HepG2 (cell line): Measurements from ENCODE around the gene RNPEPL1. TPM values are rescaled to one million over a fixed set of nuclear protein-coding genes. Genes with fewer than 3 reads are reported as not detected.
A peak's percentile ranks its signal among the peaks of the same experiment; 100 is the strongest.

Experiments
- AGO2 ChIP-seq: fragments of 200-400 bp; formaldehyde crosslinking; optimal IDR thresholded peaks from 2 replicates; pipeline ENCODE3; 2017; ENCODE audit warnings: mild to moderate bottlenecking, low read depth, low read length, moderate library complexity
- CHCHD3 ChIP-seq: sonication (generic); formaldehyde crosslinking; IDR thresholded peaks from 2 replicates; pipeline ENCODE4 v1.8.0; 2022; ENCODE audit warnings: mild to moderate bottlenecking, missing genetic modification reagents, moderate library complexity
- GPN1 ChIP-seq: sonication (generic); formaldehyde crosslinking; IDR thresholded peaks from 2 replicates; pipeline ENCODE4 v1.5.1; 2020; ENCODE audit warnings: missing genetic modification reagents, borderline replicate concordance
- PCBP2 ChIP-seq: fragments of 200-400 bp; formaldehyde crosslinking; optimal IDR thresholded peaks from 2 replicates; pipeline ENCODE3; 2018; ENCODE audit warnings: low read length, low read depth; ENCODE audit not compliant: poor library complexity, severe bottlenecking
- SMC3 ChIP-seq: IDR thresholded peaks from 2 replicates; pipeline ENCODE4 v1.6.1; 2011; ENCODE audit warnings: low read length, improper control_type of control experiment
- THAP9 ChIP-seq: sonication (generic); formaldehyde crosslinking; IDR thresholded peaks from 2 replicates; pipeline ENCODE4; 2020; ENCODE audit warnings: missing genetic modification reagents, mild to moderate bottlenecking, borderline replicate concordance
- U2AF2 ChIP-seq: fragments of 200-400 bp; formaldehyde crosslinking; IDR thresholded peaks from 2 replicates; pipeline ENCODE4 v1.6.1; 2017; ENCODE audit warnings: low read depth, mild to moderate bottlenecking, low read length
- ZKSCAN8 ChIP-seq: IDR thresholded peaks from 2 replicates; pipeline ENCODE4 v1.6.1; 2016; ENCODE audit warnings: borderline replicate concordance, missing genetic modification reagents, missing compliant biosample characterization
- ZNF3 ChIP-seq: IDR thresholded peaks from 2 replicates; pipeline ENCODE4 v1.7.0; 2017; ENCODE audit warnings: inconsistent platforms
- ZNF407 ChIP-seq: sonication (generic); formaldehyde crosslinking; IDR thresholded peaks from one replicate; pipeline ENCODE4 v1.5.1; 2020; ENCODE audit warnings: mild to moderate bottlenecking, missing genetic modification reagents; ENCODE audit errors: not compliant biosample characterization
- ZNF501 ChIP-seq: sonication (generic); formaldehyde crosslinking; IDR thresholded peaks from 2 replicates; pipeline ENCODE4 v1.5.1; 2020; ENCODE audit warnings: mild to moderate bottlenecking, moderate library complexity, missing genetic modification reagents
- ZNF547 ChIP-seq: sonication (generic); formaldehyde crosslinking; IDR thresholded peaks from 2 replicates; pipeline ENCODE4 v1.5.1; 2020; ENCODE audit warnings: mild to moderate bottlenecking, missing genetic modification reagents
- ZNF556 ChIP-seq: sonication (generic); formaldehyde crosslinking; IDR thresholded peaks from 2 replicates; pipeline ENCODE4 v1.4.0; 2020; ENCODE audit warnings: mild to moderate bottlenecking, missing genetic modification reagents, borderline replicate concordance
- ZNF674 ChIP-seq: sonication (generic); formaldehyde crosslinking; IDR thresholded peaks from 2 replicates; pipeline ENCODE4 v1.5.0; 2020; ENCODE audit warnings: low read depth, mild to moderate bottlenecking, missing genetic modification reagents
- ZNF747 ChIP-seq: sonication (generic); formaldehyde crosslinking; IDR thresholded peaks from 2 replicates; pipeline ENCODE4 v1.8.1; 2023; ENCODE audit warnings: missing genetic modification reagents, mild to moderate bottlenecking, borderline replicate concordance
- ZSCAN25 ChIP-seq: sonication (generic); formaldehyde crosslinking; IDR thresholded peaks from 2 replicates; pipeline ENCODE4 v1.8.0; 2022; ENCODE audit warnings: mild to moderate bottlenecking, missing genetic modification reagents
- polyA plus RNA-seq, 8 experiments: library from polyadenylated mRNA; depleted of rRNA in 3 of 8; stranded (reverse) in 7 of 8; unstranded in 1 of 8; fragments of >200 nt; fragmentation: Illumina TruSeq in 4 of 8; extraction: Trizol in 4 of 8; gene quantifications; 2 replicates each; pipeline versions ENCODE4 v1.2.1 to v1.2.3, GENCODE V29; 2011 to 2016; ENCODE audit warnings: low read depth in 4 of 8, missing spikeins in 1 of 8, mixed read lengths in 1 of 8; ENCODE audit not compliant: insufficient read depth in 1 of 8
- total RNA-seq, 5 experiments: library from RNA; depleted of rRNA; stranded (reverse); fragments of >200 nt; fragmentation: Illumina TruSeq; extraction: Trizol; gene quantifications; 2 replicates each; pipeline ENCODE4 v1.2.3, GENCODE V29; 2016; ENCODE audit warnings: low read depth in 1 of 5

RNPEPL1 gene
- total and polyA plus RNA-seq, 2 of the 13 experiments (the other 11 are each of a cell fraction or from before 2014, with no cell fraction given): 13.0 to 18.0 TPM

- TF ChIP-seq ZNF556 (peak; percentile 82; the same call in 1 of the 2 replicates), SMC3 (no peak), PCBP2 (no peak), ZNF501 (CRISPR knock-in tag) (peak; percentile 94), ZNF547 (peak; percentile 98), GPN1 (no peak), ZNF407 (CRISPR knock-in tag) (peak; percentile 85), AGO2 (peak; percentile 99), CHCHD3 (CRISPR knock-in tag) (peak; percentile 82; the same call in 1 of the 2 replicates), ZKSCAN8 (0 out of 2 replicates have a peak, but pooled peaks have one; percentile 26), ZNF3 (no peak), ZSCAN25 (CRISPR knock-in tag) (peak; percentile 89), U2AF2 (0 out of 2 replicates have a peak, but pooled peaks have one; percentile 49), ZNF747 (CRISPR knock-in tag) (peak; percentile 46), ZNF674 (CRISPR knock-in tag) (peak; percentile 95), THAP9 (no peak)
These were observed 7.6 kb upstream of the RNPEPL1 start (continued) for GRCh38 chr2:240560480-240561324.
